Activated gamma-delta T cell (primary cell): ENCODE results near the gene SH3BP2.
A peak's percentile ranks its signal among the peaks of the same experiment; 100 is the strongest.

Experiments
- DNase-seq: peaks from one replicate; lab custom pipeline; 2025; lab: John Stamatoyannopoulos, UW

Gene SH3BP2

DNA sequence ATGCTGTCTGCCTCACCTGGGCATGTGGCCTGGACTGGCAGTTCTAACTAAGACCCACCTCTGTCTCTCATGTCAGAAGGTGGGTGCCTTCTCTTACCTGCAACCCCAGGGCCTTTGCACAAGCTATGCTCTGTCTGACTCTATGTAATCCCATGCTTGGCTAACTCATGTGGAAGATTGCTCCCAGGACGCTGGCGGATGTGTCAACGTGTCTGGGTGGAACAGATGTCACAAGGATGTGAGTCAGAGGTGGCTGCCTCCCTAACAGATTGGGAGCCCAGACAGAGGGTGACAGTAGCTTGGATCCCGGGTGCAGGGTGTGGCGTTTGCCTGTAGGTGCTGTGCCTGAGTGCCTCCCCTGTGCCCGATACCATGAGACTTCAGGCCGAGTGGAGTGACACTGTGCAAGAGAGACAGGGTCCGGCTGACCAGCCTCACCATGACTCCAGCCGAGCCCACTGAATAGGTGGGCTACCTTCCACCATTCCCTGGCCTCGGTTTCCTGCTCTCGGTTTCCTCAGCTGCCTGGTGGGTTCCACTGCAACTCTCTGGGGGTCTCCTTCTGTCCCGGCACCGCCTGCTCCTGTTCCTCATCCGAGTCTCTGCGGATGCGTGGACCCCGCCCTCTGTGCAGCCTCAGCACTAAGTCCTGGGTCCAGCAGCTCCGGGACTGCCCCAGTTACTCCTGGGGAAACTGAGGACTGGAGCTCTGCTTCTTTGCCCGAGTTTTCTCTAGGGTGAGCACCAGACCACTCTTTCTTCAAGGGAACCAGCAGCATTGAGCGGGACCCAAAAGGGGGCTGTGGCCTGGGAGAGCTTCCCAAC lies 11.0 kb downstream of the SH3BP2 start:
- no peak for DNase-seq

DNA sequence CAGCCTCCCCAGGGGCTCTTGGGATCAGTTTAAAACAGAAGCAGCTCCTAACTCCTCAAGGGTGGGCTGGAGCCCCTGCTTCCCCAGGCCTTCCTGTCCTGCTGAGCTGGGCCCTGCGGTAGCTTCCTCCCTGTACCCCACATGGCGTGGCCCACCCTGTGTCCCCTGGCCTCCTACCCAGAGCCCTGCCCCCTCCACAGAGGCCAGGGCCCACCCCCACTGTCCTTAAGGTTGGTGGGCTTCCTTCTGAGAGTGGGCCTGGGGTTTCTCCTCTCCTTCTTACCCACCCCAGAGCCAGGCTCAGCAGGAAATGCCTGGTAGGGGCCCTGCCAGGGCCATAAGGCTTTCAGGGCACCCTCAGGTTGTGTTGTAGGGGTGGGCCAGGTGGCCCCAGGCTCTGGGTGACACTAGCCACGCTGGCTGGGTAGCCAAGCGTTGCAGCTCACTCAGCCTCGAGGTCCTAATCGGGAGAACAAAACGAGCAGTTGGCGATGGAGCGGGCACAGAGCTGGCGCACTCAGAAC lies 11.6 kb downstream of the SH3BP2 start:
- DNase-seq = no peak

DNA sequence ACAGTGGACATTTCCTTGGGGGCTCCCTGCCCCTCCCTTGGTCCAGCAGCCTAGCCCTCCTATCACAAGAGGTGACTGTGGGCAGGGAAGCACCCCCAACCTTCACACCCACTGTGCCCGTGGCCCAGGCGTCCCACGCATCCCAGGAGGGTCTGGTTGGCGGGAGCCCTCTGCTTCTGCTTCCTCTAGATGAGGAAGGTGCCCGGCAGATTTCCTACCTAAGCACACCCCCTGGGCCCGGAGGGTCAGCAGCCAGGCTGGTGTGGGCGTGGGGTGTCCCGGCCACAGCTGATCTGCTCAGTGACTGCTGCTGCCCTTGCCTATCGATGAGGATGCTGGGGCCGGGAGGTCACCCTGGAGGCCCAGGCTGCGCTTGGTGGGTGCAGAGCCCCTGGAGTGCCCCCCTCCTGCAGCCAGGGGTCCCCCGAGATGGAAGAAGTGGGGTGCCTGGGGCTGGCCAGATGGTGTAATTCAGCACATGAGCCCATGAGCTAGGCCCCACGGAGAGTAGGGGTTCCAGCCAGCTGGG lies 12.2 kb downstream of the SH3BP2 start:
- no peak for DNase-seq

DNA sequence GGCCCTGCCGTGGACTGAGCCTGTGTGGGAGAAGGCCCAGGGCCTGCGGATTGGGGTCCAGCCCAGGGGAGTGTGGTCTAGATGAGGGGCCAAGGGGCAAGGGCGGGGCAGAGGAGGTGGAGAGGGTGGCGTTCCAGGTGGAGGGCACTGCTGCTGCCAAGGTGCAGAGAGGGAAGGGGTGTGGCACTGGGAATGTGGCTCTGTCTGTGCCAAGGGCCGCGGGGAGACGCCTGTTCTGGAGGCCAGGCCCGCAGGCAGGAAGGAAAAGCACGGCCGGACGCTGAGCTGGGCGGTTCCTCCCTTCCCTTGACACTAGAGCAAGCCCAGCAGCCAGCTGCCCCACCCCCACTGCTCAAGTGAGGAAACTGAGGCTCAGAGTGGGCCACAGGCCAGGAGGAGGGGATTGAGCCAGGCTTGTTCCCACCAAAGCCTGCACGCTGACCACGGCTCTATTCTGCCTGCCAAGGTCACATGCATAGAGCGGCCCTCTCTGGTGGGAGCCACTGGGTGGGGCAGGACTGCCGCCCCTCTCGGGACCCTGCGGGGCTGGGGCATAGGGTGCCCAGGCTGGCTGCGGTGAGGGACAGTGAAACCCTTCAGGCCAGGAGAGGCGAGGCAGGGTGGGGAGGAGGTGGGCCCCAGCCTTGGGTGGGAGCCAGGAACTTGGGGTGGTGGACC lies 13.0 kb downstream of the SH3BP2 start:
- no peak for DNase-seq

DNA sequence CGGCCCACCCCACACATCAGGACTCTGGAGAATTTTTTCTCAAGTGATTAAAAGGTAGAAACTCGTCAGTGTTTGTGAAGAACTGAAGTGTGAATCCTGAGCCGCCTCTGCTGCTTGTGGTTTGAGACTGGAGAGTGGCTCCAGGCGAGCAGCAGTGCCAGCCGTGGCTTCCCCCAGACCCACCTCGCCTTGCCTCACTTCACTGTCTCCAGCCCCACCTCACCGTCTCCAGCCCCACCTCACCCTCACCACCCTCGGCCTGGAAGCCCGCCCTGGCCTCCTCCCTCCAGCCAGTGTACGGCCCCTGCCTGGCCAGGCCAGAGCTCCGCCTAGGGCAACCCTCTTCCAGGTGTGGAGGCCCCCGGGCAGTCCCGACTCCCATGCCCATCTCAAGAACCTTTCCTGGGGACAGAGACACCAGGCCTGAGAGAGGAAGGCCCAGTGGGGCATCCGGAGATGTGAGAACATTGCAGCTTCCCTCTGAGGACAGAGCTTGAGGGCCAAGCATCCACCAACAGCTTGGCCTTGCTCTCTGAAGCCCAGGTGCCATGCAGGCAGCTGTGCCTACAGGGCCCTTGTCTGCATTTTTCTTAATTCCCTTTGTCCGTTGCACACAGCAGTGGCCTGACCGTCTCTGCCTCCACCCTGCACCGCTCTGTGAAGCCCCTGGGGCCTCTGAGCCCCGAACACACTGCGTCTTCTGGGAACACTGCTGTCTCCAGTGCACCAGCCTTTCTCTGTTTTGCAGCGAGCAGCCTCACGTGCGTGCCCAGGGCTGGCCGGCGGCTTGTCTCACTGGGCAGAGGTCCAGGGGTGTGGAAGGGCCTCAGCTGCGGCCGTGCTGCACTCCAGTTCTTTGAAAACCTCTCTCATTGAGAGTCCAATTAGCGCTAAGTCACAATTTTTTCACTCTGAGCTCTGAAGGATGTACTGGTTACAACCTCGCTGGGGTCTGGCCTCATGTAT lies 13.8 kb downstream of the SH3BP2 start:
- no peak for DNase-seq

DNA sequence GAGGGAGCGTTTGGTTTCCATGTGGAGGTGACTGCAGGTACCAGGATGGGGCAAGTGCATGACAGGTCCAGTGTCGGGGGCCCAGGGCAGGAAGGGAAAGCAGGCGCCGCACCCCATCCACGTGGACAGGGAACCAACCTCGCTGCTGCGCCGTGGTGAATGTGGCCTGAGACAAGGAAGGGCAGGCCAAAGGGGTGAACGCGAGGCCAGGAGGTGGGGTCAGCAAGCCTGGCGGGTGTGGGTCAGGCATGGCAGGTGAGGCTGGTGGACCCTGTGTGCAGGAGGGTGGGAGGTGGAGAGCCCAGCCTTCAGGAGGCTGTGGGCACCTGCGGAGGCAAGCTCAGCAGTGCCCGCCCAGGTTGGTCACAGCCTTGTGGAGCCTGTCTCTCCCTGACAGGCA lies 14.7 kb downstream of the SH3BP2 start:
- DNase-seq = no peak

DNA sequence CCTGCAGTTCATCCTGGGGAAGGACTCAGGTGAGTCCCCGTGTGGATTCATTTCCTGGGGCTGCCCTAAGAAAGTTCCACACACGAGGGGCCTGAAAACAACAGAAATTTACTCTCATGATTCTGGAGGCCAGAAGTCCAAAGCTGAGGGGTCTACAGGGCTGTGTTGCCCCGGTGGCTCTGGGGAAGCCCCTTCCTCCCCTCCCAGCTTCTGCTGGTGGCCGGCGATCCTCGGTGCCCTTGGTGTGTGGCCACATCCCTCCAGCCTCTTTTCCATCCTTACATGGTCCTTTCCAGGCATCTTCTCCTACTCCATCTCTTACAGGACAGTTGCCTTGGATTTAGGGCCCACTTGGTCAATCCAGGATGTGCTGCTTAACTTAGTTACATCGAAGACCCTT lies 15.1 kb downstream of the SH3BP2 start:
- no peak for DNase-seq

DNA sequence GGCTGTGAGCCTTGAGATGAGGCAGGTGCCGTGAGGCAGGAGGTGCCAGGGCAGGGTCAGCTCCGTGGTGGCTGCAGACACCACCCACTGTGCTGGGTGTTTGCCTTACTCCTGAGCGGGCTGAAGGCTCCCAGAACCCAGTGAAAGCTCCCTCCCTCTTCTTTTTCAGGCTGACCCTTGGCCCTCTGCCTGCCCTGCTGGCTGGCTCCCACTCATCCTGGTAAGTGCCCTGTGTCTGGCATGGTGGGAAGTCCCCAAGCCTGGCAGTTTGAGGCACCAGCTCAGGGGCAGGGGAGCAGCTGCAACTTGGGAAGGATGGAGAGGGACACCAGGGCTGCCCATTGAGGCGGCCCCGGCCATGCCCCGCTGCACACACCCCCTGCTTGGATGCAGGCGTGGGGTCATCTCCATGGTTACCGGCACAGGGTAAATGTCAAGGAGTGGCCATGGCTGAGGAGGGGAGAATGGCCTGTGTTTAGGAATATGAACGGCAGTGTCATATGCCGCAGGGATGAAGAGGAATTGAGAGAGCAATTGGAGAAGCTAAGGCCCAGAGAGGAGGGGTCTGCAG lies 16.8 kb downstream of the SH3BP2 start:
- DNase-seq = no peak

DNA sequence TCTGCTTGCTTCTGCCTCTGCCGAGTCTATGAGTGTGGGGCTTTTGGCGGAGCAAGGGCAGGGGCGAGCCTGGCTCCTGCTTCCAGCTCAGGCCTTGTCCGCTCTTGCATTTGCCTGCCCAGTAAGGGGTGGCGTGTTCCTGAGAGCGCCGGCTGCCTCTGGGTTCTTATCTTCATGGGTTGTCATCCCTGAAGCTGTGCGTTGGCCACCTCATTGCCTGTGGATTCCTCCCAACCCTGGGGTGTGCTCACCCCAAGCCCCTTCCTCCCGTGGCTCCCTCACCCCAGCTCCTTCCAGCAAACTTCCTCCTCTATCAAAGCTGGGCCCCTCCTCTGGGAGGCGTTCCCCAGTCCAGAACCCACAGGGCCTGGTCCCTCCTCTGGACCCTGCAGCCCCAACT lies 17.5 kb downstream of the SH3BP2 start:
- no peak for DNase-seq

DNA sequence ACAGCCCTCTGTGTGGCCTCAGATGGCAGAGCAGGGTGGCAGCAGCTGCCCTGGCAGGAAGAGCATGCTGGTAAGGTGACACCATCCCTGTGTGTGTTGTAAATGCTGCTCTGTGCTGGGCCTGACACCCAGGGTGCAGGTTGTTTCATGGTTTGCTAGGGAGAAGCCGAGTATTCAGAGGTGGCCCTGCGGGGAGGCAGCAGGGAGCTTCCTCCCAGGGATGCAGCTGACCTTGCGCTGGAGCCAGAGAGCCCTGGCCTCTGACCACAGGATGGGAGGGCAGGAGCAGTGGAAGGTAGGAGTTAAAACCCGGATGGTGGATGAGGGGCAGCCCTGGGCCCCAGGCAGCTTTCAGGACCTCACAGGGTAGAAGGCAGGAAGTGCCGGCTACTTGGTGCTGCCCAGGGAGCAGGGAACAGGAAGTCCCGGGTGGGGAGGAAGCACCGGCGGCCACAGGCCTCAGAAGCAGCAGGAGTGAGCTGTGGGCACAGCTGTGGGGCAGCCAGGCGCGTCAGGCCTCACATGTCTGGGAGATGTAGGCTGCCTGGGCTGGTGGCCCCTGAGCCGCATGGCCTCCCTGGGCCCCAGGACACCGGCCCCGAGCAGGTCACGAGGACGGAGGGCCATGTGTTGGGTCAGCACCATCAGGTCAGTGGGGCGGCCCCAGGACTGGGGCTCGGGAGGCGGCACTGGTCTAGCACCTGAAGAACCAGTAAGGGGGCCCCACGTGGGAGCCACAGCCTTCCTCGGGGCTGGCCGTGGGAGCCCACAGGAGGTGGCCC lies 19.1 kb downstream of the SH3BP2 start:
- peak; percentile 55 for DNase-seq

DNA sequence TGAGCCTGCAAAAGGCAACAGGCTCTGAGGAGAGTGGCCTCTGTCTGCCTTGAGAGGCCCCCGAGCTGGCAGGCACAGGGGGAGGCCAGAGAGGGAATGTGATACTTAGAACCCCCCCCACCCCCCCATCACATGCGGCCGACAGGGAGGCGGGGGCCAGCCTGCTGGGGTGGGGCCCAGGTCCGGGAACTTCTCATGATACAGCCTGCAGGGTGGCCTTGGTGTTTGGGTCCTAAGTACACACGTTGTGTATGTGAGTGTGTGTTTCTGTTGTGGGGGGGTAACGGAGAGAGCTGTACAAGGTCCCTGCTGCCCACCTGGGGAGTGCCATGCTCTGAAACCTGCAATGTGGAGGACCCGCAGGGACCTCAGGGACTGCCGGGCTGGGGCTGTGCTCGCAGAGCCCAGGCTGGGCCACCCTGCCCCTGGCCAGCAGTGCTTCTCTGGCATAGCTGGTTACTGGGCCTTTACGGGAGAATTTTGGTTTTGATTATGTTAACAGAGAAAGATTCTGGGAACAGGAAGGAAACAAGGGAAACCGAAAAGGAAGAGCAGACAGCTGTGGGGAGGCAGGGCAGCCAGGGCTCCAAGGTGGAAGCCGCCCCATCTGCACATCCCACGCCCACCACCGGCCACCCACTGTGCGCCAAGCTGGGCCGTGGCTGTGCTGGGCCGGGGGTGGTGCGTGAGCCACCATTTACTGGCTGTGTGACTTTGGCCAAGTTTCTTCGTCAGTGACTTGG lies 19.9 kb downstream of the SH3BP2 start:
- DNase-seq = no peak

DNA sequence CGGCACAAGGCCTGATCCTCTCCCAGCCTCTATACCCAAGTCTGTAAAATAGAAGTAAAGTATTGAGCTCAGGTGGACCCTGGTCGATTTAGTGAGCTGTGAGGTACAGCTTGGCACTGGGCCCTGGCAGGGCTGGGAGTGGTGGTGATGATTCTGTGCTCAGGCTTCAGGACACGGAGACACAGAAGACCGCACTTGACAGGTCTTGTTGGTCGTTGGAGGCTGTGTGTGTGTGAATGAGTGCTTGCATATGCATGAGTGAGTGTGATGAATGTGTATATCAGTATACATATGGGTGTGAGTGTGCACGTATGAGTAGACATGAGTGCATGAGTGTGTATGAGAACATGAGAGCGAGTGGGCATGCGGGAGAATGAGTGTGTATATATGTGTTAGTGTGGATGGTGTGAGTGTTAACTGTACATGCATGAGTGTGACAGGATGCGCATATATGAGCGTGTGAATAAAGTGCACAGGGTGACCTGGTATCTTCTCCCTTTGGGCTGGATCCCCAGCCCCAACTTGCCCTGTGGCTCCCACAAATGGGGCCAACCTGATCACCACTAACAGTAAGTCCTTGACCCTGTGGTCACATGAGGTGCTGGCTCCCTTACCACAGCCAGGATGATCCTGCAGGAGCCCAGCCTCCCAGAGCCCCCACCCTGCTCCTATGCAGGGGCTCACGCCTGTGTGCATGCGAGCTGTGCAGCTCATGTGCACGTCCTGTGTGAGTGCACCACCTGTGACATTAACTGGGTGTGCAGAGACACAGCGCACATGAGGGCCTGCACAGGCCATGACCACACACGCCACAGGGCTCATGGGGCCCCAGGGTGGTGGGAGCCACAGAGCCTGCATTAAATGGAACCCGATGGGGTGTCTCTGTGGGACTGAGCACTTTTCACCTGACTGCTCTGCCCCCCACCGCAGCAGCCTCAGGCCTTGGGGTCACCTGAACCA lies 20.8 kb downstream of the SH3BP2 start:
- no peak for DNase-seq

DNA sequence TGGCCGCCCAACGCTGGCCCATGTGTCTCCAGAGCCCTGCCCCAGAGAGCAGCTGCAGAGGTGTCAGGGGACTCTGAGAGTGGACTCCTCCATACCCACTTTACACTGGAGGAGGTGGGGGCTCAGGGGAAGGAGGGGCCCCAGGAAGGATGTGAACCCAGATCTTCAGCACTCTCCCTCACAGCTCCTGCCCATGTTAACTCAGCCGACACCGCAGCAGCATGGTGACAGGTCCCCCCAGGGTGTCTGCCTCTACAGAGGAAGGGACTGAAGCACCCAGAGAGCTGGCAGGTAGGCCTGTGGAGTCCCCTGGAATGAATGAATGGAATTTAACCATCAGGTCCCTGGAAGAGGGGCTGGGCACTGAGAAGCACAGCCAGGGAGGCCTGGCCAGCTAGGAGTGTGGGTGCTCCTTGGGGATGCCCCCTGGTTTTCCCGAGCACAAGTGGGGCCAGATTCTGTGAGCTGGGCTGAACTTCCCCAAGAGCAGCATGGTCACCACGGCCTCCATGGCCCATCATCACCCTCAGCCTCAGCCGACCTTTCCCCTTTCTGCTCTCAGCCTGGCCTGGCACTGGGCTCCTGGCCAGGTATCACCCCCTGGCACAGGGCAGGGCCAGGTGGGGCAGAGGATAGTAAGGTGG lies 21.9 kb downstream of the SH3BP2 start:
- DNase-seq = peak; percentile 19

DNA sequence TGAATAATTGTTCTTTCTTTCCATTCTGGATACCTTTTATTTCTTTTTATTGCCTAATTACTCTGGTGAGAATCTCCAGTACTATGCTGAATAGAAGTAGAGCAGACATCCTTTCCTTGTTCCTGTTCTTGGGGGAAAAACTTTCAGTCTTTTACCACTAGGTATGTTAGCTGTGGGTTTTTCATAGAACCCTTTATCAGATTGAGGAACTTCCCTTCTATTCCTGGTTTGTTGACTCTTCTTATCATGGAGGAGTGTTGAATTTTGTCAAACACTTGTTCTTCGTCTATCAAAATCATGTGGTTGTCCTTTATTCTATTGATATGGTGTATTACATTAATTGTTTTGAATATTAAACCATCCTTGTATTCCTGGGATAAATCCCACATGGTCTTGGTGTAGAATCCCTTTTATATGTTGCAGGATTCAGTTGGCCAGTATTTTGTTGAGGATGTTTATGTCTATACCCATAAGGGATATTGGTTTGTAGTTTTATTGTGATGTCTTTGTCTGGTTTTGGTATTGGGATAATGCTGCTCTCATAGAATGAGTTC lies 23.6 kb downstream of the SH3BP2 start:
- no peak for DNase-seq

DNA sequence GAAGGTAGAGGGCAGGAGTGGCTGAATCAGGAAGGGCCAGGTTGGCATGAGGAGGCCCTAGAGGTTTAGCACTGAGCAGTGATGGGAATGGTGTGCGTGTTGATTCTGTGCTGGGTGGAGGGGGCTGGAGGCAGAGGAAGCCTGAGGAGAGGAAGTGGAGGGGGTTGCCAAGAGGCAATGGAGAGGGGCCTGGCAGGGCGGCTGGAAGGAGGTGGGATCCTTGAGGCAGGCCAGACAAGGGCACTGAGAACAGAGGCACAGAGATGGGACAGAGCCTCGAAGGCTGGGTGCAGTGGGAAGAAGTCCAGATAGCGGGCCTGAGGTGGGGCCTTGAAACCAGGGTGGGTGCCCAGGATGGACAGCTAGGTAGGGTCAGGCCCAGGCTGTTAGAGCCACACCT lies 24.3 kb downstream of the SH3BP2 start:
- DNase-seq = no peak

DNA sequence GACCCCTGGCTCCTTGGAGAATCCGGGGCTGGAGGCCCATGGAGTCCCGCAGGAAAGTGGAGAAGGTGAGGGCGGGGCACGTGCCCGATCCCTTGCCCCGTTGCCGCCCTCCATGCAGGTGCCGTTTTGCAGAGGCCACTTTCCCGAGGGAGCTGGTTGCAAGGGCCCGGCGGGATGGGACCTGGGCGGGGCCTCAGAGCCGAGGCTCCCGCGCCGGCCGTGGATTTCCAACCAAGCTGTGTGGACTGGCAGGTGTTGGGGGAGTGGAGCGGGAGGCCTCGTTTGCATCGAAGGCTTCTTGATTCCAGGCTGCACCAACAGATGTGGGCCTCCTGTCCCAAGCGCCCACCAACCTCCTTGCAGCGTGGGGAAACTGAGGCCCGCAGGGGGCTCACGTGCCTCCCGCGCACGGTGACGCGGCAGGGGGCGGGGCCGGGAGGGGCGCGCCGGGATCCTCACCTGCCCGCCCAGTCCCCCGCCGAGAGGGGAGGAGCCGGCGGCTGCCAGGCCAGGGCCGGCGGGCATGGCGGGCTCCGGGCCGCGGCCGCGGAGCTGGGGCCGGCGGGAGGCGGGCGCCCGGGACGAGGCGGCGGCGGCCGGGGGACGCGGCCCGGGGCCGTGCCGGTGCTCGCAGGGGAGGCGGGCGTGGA lies 24.9 kb downstream of the SH3BP2 start:
- DNase-seq = no peak

DNA sequence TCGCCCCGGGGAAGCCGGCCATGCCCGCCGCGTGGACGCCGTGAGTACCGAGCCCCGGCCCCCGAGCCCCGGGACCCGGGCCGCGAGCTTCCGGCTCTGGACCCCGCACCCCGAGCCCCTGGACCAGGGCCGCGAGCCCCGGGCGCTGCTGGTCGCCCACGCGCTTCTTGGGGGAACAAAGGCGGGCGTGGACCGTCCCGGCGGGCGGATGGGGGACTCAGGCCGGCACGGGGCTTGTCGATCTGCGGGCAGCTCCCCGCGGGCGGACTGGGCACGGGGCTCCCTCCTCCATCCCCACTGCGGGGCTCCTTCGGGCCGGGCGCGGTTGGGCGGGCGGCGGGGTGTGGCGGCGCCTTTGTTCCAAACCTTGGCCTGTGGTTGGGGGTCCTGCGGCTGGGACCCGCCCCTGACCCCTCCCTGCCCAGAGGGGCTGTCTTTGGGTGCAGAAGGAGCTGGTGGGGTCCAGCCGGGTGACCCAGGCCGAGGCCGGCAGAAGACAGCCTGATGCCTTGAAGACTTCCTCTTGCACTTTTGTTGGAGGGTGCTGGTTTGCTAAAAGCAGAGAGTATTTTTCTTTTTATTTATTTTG lies 25.6 kb downstream of the SH3BP2 start:
- no peak for DNase-seq
